Retinal pigment epithelial cell (primary cell): Measurements from ENCODE around the gene CDH20.

ENCODE experiments used
- DNase-seq: peaks from one replicate; pipeline ENCODE4 v3.0.0-alpha.2; 2010; ENCODE audit warnings: low read depth
- H3K4me3 ChIP-seq: 2 replicates; pipeline ENCODE4 v1.5.1; 2011; ENCODE audit warnings: mild to moderate bottlenecking, low read length, control low read depth, moderate library complexity
- CTCF ChIP-seq: conservative IDR thresholded peaks from 2 replicates; pipeline ENCODE4 v1.5.1; 2011; ENCODE audit warnings: low read depth, low read length, control low read depth, inconsistent platforms

The CDH20 gene

GRCh38 chr18:61579581-61579980 is 246.4 kb downstream of the CDH20 start:
- no peak for DNase-seq
- TF ChIP-seq CTCF, result no peak
- H3K4me3 ChIP-seq, result no peak overlapping the region

- no peak for DNase-seq
- no peak overlapping the region for H3K4me3 ChIP-seq
- TF ChIP-seq CTCF, result no peak
Measured at GRCh38 chr18:61580046-61580445, 246.8 kb downstream of the CDH20 start.

- peak; percentile 96 for TF ChIP-seq CTCF
- DNase-seq, result no peak
- peak overlapping the region; percentile 36 for H3K4me3 ChIP-seq
Measured at GRCh38 chr18:61581578-61582201, 248.5 kb downstream of the CDH20 start.

GRCh38 chr18:61582202-61582710 is 249.0 kb downstream of the CDH20 start:
- DNase-seq, result no peak
- peak overlapping the region; percentile 36 for H3K4me3 ChIP-seq
- TF ChIP-seq CTCF, result no peak

GRCh38 chr18:61583548-61583947 is 250.3 kb downstream of the CDH20 start:
- DNase-seq, result no peak
- no peak overlapping the region for H3K4me3 ChIP-seq
- no peak for TF ChIP-seq CTCF

- H3K4me3 ChIP-seq, result no peak overlapping the region
- TF ChIP-seq CTCF, result no peak
- no peak for DNase-seq
Measured at GRCh38 chr18:61587865-61588264, 254.6 kb downstream of the CDH20 start.

GRCh38 chr18:61589053-61589723 is 256.0 kb downstream of the CDH20 start:
- no peak overlapping the region for H3K4me3 ChIP-seq
- no peak for TF ChIP-seq CTCF
- no peak for DNase-seq
